ENCODE data around the gene MAML2.

The MAML2 gene

DNA sequence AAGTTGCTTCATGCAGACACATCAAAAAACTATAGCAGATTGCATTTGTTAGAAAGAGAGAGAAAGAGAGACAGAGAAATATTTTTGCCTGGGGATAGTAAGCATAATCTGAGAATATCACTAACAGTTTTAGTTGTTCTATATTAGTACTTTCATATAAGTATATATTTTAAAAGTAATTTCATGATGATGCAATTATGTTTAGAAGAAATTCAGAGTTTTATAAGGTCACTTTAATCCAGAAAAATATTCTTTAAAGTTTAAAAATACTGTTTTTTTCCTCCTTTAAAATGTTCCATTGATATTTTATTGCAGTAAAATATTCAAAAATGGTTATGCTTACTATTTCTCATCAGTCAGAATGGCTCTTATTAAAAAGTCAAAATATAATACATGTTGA lies 332.3 kb downstream of the MAML2 start:
- no peak for DNase-seq (ENCODE audit: low read depth in 2 of 2)

DNA sequence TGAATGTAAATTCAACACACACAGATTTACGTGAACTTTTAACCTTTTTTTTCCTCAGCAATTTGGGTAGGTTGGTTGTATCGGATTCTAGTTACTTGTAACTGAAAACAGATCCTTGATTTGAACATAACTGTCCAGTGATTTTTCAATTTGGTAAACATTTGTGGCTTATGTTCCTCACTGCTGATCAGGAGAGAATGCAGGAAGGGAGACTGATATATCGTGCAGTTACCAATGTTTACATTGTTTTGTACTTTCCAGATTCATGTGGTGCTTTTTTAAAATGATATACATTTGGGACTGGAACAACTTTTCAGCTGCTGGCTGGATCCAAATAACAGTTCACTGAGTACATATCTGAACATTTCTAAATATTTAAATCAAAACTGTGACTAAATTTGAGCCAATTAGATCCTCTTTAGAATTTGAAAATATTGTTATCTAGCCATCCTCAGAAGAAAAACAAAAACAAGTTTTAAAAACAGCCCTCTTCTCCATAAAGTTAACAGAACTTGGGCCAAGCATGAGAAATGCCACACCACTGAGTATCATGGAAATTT lies 334.8 kb downstream of the MAML2 start:
- DNase-seq (ENCODE audit: low read depth in 2 of 2): no peak

DNA sequence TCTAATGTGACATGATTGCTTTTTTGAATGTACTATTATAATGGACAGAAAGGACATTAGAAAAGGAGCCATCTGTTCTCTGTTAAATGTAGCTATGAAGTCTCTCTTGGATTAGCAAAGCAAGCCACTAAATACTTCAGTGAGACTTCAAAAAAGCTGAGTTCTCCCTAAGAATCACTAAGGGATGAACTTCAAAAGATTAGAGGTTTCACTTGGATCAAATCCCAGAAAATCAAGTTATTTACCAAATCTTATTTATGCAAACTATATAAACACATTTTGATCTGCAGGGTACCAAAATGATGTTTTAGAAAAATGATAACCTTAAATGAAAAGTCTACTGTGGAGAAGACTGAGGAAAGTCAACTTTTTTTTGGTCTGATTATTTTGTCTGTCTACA lies 337.0 kb downstream of the MAML2 start:
- no peak for DNase-seq (ENCODE audit: low read depth in 2 of 2)

DNA sequence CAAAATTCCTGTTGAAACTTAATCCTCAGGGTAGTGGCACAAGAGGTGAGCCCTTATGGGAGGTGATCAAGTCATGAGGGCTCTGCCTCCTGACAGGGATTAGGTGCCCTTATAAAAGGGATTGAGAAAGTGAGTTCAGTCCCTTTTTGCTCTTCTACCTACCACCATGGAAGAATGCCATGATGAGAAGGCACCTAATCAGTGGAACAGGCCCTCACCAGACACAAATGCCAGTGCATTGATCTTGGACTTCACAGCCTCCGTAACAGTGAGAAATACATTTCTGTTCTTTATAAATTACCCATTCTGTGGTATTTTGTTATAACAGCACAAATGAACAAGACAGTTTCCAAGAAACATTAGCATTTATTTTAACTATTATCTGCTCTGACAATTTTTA lies 338.1 kb downstream of the MAML2 start:
- DNase-seq (ENCODE audit: low read depth in 2 of 2): no peak

- DNase-seq (ENCODE audit: low read depth in 2 of 2): no peak
Measured at GRCh38 chr11:96002754-96003290, 340.2 kb downstream of the MAML2 start.

GRCh38 chr11:96002339-96002738 lies 340.7 kb downstream of the MAML2 start:
- no peak for DNase-seq (ENCODE audit: low read depth in 2 of 2)

DNA sequence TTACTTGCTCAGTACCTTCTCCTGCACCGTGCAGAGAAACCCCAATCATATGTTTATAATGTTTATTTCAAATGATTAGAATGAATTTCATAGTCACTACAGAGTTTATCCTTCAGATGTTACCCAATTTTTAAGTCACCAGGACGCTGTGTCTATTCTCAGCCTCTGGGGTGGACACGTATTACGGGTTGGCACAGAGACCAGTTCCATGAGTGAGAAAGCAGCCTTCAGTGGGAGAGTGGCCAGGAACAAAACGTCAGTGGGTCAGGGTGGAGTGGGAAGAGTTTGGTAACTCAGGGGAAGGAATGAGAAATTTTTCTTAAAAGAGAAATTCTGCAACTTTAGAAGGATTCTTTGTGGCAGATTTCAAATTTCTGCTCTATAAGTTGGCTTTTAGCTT lies 342.0 kb downstream of the MAML2 start:
- no peak for DNase-seq (ENCODE audit: low read depth in 2 of 2)

GRCh38 chr11:95999711-96000406 lies 343.1 kb downstream of the MAML2 start:
- DNase-seq (ENCODE audit: low read depth in 2 of 2): no peak

DNA sequence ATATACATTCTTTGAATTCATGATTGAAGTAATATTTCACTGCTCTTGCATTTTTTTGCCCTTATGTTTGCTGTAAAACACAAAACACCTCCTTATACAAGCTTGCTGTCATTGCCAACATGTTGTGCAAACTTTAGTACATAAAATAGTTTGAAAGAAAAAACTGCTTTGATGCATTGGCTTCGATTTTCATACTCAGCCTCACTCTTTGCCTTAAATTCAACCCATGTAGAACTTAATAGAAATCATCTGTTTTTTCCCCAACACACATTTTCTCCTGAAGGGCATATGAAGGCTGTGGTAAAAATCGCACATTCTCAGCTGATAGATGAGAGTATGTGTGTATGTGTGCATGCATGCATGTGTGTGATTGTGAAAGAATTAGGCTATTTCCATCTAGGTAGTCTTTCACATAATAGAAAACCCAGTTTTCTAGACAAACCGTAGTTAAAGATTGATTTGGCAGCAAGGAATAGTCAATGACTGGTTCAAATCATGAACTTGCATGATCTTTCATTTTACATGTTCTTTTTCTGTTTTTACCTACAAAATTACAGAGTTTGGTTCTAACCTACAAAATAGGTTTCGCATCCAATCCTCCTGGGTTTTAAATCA lies 346.3 kb downstream of the MAML2 start:
- no peak for DNase-seq (ENCODE audit: low read depth in 2 of 2)

GRCh38 chr11:95994329-95994728 lies 348.7 kb downstream of the MAML2 start:
- DNase-seq (ENCODE audit: low read depth in 2 of 2): no peak

GRCh38 chr11:95993438-95994298 lies 349.3 kb downstream of the MAML2 start:
- no peak for DNase-seq (ENCODE audit: low read depth in 2 of 2)

DNA sequence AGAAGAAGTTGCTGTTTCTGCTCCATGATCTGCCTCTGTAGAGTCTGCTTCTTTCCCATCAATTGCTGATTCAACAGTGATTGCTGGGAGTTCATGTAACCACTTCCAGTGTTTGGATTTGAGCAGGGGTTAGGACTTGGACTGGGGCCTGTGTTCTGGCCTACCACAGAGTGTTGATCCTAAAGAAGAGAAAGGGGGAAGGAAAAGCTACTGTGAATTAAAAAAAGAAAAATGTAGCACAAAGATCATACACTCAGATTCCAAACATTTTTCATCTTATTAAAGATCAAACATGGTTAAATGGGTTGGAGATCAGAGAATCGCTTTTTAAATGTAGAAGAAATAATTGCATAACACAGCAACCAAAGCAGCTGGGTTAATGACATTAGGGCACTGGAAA lies 351.4 kb downstream of the MAML2 start:
- no peak for DNase-seq (ENCODE audit: low read depth in 2 of 2)

- DNase-seq (ENCODE audit: low read depth in 2 of 2): no peak
Measured at GRCh38 chr11:95991101-95991500, 351.9 kb downstream of the MAML2 start.

DNA sequence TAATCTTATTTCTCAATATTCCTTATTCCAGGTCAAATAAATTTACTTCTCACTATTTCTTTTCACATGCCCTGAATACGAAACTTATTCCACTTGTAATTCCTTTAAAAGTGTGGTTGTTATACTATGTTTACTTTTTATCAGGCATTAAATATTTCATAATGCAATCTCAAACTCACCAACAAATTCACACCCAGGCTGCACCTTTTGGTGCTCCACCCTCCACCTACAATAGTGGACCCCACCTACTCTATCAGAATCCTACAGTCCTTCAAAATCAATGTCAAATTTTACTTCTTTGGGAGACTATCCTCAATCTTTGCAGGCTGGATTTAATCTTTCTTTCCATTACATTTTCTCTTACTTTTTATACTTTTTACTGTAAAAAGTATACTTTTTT lies 353.2 kb downstream of the MAML2 start:
- DNase-seq (ENCODE audit: low read depth in 2 of 2): no peak

DNA sequence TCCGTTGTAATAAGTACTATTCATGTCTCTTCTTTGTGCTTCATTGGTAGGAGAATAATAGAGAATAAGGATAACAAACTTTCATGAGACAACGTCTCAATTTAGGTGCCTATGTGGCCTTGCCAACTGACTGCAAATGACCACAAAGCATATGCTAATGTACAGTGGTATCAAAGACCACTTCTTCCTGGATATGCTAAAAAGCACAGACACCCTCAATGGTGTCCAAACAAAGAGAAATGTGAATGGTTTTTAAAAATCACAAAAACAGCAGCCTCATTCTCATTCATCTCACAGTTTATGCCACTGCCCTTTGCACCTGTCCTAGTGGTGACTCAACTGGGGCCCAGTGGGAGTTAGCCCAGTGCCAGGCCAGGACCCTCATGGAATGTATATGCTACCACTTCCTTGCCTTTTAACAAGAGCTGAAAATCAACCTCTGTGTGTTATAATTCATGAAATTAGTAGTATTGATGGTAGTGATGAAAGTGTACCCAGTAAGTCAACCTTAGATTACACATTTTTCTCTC lies 353.9 kb downstream of the MAML2 start:
- no peak for DNase-seq (ENCODE audit: low read depth in 2 of 2)

GRCh38 chr11:95985174-95985808 lies 357.7 kb downstream of the MAML2 start:
- DNase-seq (ENCODE audit: low read depth in 2 of 2): no peak

- DNase-seq (ENCODE audit: low read depth in 2 of 2): no peak
Measured at GRCh38 chr11:95984072-95984471, 358.9 kb downstream of the MAML2 start.

- DNase-seq (ENCODE audit: low read depth in 2 of 2): no peak
Measured at GRCh38 chr11:95977534-95978174, 365.3 kb downstream of the MAML2 start.

- DNase-seq (ENCODE audit: low read depth in 2 of 2): no peak
Measured at GRCh38 chr11:95976550-95976949, 366.4 kb downstream of the MAML2 start.

GRCh38 chr11:95975343-95975742 lies 367.7 kb downstream of the MAML2 start:
- DNase-seq (ENCODE audit: low read depth in 2 of 2): no peak

- DNase-seq (ENCODE audit: low read depth in 2 of 2): no peak
Measured at GRCh38 chr11:95972060-95972459, 370.9 kb downstream of the MAML2 start.
